Measurements from ENCODE around the gene DYRK2. TPM values are rescaled to one million over a fixed set of nuclear protein-coding genes. Genes with fewer than 3 reads are reported as not detected.

The DYRK2 gene
- total and polyA plus RNA-seq, 10 donors = 5.0 to 42.8 (median 35.5) TPM

GRCh38 chr12:67702136-67702535 lies 53.6 kb downstream of the DYRK2 start:
- TF ChIP-seq CTCF (IDR thresholded peaks at IDR 0.05 in 8 of 11, conservative IDR thresholded peaks at IDR 0.05 in 3 of 11) (no peak), POLR2A (IDR thresholded peaks at IDR 0.05) (no peak), POLR2AphosphoS5 (IDR thresholded peaks at IDR 0.05) (no peak)
- WGBS, 5 donors = 88 to 100% (median 97%) methylated on average over 1 of the region's 1 CpG
- no peak for DNase-seq
- H3K4me3 ChIP-seq = no peak overlapping the region
- H3K27ac ChIP-seq = no peak overlapping the region
- peaks cover 15 to 39% (median 30%) of the 10 kb centered on the region in 6 donors for H3K4me1 ChIP-seq
- no peaks in the 10 kb centered on the region for H3K36me3 ChIP-seq
- intact Hi-C loops (cut with DNase I; ENCODE audit: low total_unique reads) = no loop called here
- H3K27me3 ChIP-seq (replicated peaks in 1 of 7) = no peaks in the 10 kb centered on the region
- no peaks in the 10 kb centered on the region for H3K9me3 ChIP-seq

- no peak overlapping the region for H3K4me3 ChIP-seq
- no peak overlapping the region for H3K27ac ChIP-seq
- no peaks in the 10 kb centered on the region for H3K36me3 ChIP-seq
- DNase-seq = no peak
- H3K27me3 ChIP-seq (replicated peaks in 1 of 7) = no peaks in the 10 kb centered on the region
- intact Hi-C loops (cut with DNase I; ENCODE audit: low total_unique reads) = no loop called here
- TF ChIP-seq CTCF (IDR thresholded peaks at IDR 0.05 in 8 of 11, conservative IDR thresholded peaks at IDR 0.05 in 3 of 11) (no peak), POLR2A (IDR thresholded peaks at IDR 0.05) (no peak), POLR2AphosphoS5 (IDR thresholded peaks at IDR 0.05) (no peak)
- H3K9me3 ChIP-seq = no peaks in the 10 kb centered on the region
- WGBS, 5 donors = 73 to 85% (median 76%) methylated on average over 4 of the region's 4 CpGs
- H3K4me1 ChIP-seq = peaks cover 6 to 21% (median 17%) of the 10 kb centered on the region in 6 donors
Observed at GRCh38 chr12:67704071-67704470, 55.5 kb downstream of the DYRK2 start.

DNA sequence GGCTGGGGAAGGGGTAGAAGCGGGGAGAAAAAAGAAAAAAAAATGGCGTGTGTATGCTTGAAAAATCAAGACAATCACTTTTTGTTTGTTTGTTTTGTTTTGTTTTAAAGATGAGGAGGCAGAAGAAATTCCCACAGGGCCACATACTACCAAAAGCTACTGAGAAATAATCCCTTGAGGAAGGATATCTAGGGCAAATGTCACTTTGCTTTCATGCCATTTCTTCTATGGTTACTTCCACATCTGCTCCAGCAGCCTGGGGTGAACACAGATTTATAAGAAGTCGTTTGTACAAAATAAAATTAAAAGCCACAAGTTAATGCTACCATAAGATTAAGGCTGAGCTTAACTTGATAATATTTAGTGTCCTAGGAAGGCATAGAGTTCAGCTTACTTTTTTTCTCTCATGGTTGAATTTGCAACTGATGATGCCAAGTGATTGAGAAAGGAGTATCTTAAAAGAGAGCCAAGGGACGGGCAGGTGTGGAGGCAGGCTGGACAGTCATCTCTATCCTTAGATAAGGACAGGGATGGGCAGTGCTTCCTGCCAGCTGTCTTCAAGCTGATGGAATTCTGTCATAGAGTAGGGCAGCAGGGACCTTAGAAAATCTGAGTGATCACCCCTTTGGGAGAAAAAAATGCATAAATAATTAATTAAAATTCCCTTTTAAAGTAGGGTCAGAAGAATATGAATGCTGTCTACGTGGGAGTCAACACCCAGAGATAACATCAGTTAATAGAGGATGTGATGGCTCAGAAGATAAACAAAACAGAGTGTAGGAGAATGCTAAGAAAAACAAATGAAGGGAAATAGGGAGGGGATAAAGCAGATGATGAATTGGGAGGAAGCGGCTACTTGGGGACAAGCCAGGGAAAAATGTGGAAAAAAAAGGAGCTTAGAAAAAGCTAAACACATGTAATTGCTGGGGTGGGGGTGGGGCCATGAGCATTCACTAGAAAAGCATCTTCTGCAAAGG lies 57.1 kb downstream of the DYRK2 start:
- TF ChIP-seq POLR2A (IDR thresholded peaks at IDR 0.05) (no peak), CTCF (IDR thresholded peaks at IDR 0.05 in 8 of 11, conservative IDR thresholded peaks at IDR 0.05 in 3 of 11) (no peak), POLR2AphosphoS5 (IDR thresholded peaks at IDR 0.05) (no peak)
- Histone ChIP-seq H3K27ac (no peak overlapping the region), H3K9me3 (no peaks in the 10 kb centered on the region), H3K27me3 (replicated peaks in 1 of 7) (no peaks in the 10 kb centered on the region), H3K36me3 (no peaks in the 10 kb centered on the region), H3K4me3 (no peak overlapping the region), H3K4me1 (peaks cover 0 to 15% (median 7%) of the 10 kb centered on the region in 6 donors)
- intact Hi-C loops (cut with DNase I; ENCODE audit: low total_unique reads) = no loop called here
- DNase-seq = no peak
- 52 to 64% (median 60%) methylated on average over 6 of the region's 6 CpGs for WGBS, 5 donors

- Histone ChIP-seq H3K9me3 (no peaks in the 10 kb centered on the region), H3K27me3 (replicated peaks in 1 of 7) (no peaks in the 10 kb centered on the region), H3K4me3 (no peak overlapping the region), H3K27ac (no peak overlapping the region), H3K4me1 (peaks cover 0 to 15% (median 7%) of the 10 kb centered on the region in 6 donors), H3K36me3 (no peaks in the 10 kb centered on the region)
- DNase-seq = no peak
- no peak for TF ChIP-seq POLR2A (IDR thresholded peaks at IDR 0.05)
- no peak for TF ChIP-seq CTCF (IDR thresholded peaks at IDR 0.05 in 8 of 11, conservative IDR thresholded peaks at IDR 0.05 in 3 of 11)
- no peak for TF ChIP-seq POLR2AphosphoS5 (IDR thresholded peaks at IDR 0.05)
- intact Hi-C loops (cut with DNase I; ENCODE audit: low total_unique reads) = no loop called here
- whole genome bisulfite sequencing, 5 donors = 73 to 92% (median 91%) methylated on average over 4 of the region's 4 CpGs
Observed at GRCh38 chr12:67709367-67709954, 60.9 kb downstream of the DYRK2 start.
